Myocyte (in vitro differentiated cells): ENCODE results near the gene SLC6A8. TPM values are rescaled to one million over a fixed set of nuclear protein-coding genes. Genes with fewer than 3 reads are reported as not detected.

Source experiments
- DNase-seq: peaks from one replicate; pipeline ENCODE4 v3.0.0-alpha.2; 2012; ENCODE audit warnings: low read depth
- total RNA-seq: library from RNA; depleted of rRNA; stranded (reverse); fragments of >200 nt; gene quantifications from 2 replicates; pipeline ENCODE4 v1.2.3, GENCODE V29; 2014

SLC6A8 gene
- total RNA-seq, 1 donor from 2014 or later, result 39.8 TPM

GRCh38 chrX:153705403-153706060 is 17.8 kb downstream of the SLC6A8 start:
- peak; percentile 77 for DNase-seq

- peak; percentile 35 for DNase-seq
These were observed 19.1 kb downstream of the SLC6A8 start for GRCh38 chrX:153706799-153707198.

GRCh38 chrX:153707406-153707805 is 19.7 kb downstream of the SLC6A8 start:
- DNase-seq, result no peak

- DNase-seq, result peak; percentile 78
These were observed 20.7 kb downstream of the SLC6A8 start for GRCh38 chrX:153708415-153708814.

- no peak for DNase-seq
These were observed 22.3 kb downstream of the SLC6A8 start for GRCh38 chrX:153709726-153710674.

GRCh38 chrX:153714256-153714655 is 26.5 kb downstream of the SLC6A8 start:
- no peak for DNase-seq

- no peak for DNase-seq
These were observed 29.7 kb downstream of the SLC6A8 start for GRCh38 chrX:153717445-153717844.

GRCh38 chrX:153719238-153719637 is 31.5 kb downstream of the SLC6A8 start:
- no peak for DNase-seq

- DNase-seq, result no peak
These were observed 32.0 kb downstream of the SLC6A8 start for GRCh38 chrX:153719701-153720100.

GRCh38 chrX:153722704-153723350 is 35.1 kb downstream of the SLC6A8 start:
- DNase-seq, result no peak

GRCh38 chrX:153723351-153724251 is 35.9 kb downstream of the SLC6A8 start:
- no peak for DNase-seq

GRCh38 chrX:153724252-153725038 is 36.7 kb downstream of the SLC6A8 start, which contains the start of the genes ABCD1 and BCAP31:
Gene ABCD1 (plus strand): TSS chrX:153724856. CDS start chrX:153725267, 411 bp downstream.
Gene BCAP31 (minus strand): TSS chrX:153724387. CDS start chrX:153723244, 1,143 bp downstream.
- peak; percentile 85 for DNase-seq

- no peak for DNase-seq
These were observed 37.5 kb downstream of the SLC6A8 start for GRCh38 chrX:153725039-153725831.

- DNase-seq, result no peak
These were observed 38.1 kb downstream of the SLC6A8 start for GRCh38 chrX:153725832-153726285.

GRCh38 chrX:153726286-153727122 is 38.8 kb downstream of the SLC6A8 start:
- DNase-seq, result peak; percentile 88

GRCh38 chrX:153727123-153727931 is 39.6 kb downstream of the SLC6A8 start:
- peak; percentile 85 for DNase-seq

GRCh38 chrX:153728095-153728494 is 40.4 kb downstream of the SLC6A8 start:
- no peak for DNase-seq
